Measurements from ENCODE around the gene VEZT.

VEZT gene

DNA sequence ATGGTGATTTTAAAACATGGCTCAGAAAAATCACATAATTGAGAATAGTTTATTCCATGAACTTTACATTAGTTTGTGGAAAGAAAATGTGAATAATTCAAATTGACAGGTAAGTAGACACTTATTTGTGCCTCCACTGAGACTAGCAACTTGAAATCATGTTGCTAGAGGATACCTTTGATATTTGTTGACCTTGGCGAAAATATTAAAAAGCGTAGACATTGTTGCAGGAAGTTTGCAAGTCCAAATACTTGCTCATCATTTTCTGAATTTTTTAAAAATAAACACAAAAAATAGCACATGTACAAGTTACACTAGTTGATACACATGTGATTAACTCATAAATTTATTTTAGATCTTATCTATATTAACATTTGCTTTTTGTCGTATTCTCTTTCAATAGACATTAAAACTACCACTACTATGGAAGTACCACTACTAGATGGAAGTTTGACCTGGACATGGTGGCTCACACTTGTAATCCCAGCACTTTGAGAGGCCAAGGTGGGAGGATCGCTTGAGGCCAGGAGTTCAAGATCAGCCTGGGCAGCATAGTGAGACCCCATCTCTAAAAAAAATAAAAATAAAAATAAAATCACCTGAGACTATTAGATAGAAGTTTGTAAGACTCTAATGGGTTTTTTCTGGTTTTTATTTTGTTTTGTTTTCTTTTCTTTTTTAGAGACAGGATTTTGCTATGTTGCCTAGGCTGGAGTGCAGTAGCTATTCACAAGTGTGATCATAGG is 24.3 kb downstream of the VEZT start:
- no peak for TF ChIP-seq POLR2A (IDR thresholded peaks at IDR 0.05; ENCODE audit: low read length)
- no peak for TF ChIP-seq GATA1 (IDR thresholded peaks at IDR 0.05; ENCODE audit: low read depth, low read length)
- DNase-seq = no peak

DNA sequence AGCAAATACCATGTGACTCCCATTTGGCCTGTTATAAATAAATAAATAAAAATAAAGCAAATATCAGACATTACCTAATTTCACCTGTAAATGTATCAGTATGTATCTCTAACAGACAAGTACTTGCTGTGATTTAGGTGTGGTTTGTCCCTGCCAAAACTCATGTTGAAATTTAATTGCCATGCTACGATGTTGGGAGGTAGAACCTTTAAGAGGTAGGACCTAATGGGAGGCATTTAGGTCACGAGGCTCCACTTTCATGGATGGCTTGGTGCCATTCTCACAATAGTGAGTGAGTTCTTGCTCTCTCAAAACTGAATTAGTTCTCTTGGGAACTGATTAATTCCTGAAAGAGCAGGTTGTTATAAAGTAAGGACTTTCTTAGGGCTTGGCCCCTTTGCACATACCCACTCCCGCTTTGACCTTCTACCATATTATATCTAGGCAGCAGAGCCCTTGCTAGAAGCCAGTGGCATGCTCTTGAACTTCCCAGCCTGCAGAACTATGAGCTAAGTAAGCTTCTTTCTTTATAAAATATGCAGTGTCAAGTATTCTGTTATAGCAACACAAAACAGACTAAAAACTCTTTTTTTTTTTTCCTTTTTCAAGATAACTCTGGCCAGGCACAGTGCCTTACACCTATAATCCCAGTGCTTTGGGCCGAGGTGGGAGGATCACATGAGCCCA is 26.0 kb downstream of the VEZT start:
- DNase-seq = no peak

DNA sequence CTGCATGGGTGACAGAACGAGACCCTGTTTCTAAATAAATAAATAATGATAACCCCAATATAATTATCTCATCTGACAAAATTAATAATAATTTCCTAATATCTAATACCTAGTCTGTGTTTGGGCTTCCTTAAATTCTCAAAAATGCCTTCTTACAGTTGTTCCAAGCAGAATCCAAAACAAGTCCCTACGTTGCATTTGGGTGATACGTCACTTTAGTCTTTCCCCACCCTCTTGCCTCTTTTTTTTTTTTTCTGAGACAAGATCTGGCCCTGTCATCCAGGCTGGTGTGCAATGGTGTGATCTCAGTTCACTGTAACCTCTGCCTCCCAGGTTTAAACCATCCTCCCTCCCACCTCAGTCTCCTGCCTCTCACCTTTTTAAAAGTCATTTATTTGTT is 26.7 kb downstream of the VEZT start:
- DNase-seq = peak; percentile 80 to 86
- TF ChIP-seq GATA1 (IDR thresholded peaks at IDR 0.05; ENCODE audit: low read depth, low read length) = no peak
- no peak for TF ChIP-seq POLR2A (IDR thresholded peaks at IDR 0.05; ENCODE audit: low read length)

More for the DNA sequence above, 26.0 kb downstream of the VEZT start:
- TF ChIP-seq POLR2A (IDR thresholded peaks at IDR 0.05; ENCODE audit: low read length) = no peak
- no peak for TF ChIP-seq GATA1 (IDR thresholded peaks at IDR 0.05; ENCODE audit: low read depth, low read length)

DNA sequence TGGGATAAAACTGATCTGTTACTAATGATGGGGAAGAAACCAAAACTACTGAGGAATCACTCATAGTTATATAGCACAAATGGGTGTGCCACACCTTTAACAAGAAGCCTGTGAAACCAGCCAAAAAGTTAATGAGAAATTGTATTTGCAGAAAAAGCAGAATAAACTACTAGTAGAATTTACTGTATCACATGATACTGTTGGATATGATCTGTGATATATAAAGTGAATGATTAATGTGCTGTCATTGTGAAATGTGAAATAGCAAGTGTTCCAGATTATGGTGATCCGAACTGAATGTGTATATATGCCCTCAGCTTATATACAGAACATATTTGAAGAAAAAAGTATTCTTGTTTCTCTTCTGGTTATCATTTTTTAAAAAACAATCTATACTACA is 30.5 kb downstream of the VEZT start:
- DNase-seq = no peak
- TF ChIP-seq GATA1 (IDR thresholded peaks at IDR 0.05; ENCODE audit: low read depth, low read length) (no peak), POLR2A (IDR thresholded peaks at IDR 0.05; ENCODE audit: low read length) (no peak)

DNA sequence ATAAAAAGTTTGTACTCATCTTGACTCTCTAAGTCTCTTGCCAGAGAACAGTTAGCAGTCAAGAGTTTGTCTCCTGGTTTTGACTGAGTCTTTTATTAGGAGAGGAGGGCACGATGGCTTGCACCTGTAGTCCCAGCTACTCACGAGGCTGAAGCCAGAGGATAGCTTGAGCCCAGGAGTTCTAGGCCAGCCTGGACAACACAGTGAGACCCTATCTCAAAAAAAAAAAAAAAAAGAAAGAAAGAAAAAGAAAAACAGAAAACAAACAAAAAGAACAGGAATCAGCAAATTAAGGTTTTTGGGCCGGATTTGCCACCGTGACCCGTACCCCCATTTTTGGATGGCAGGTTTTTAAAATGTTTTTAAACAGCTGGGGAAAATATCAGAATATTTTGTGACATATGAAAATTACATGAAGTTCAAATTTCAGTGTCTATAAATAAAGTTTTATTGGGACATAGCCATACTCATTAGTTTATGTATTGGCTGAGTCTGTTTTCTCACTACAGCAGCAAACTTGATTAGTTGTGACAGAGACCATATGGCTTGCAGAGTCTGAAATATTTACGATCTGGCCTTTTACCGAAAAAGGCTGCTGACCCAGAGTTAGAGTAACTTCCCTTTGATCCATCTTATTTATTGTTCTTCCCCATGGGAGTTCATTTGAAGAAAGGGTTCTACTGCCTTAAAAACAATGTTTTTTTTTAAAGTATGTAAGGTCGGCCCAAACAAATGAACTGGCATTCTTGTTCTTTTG is 31.2 kb downstream of the VEZT start:
- DNase-seq = no peak
- TF ChIP-seq POLR2A (IDR thresholded peaks at IDR 0.05; ENCODE audit: low read length) (no peak), GATA1 (IDR thresholded peaks at IDR 0.05; ENCODE audit: low read depth, low read length) (no peak)

DNA sequence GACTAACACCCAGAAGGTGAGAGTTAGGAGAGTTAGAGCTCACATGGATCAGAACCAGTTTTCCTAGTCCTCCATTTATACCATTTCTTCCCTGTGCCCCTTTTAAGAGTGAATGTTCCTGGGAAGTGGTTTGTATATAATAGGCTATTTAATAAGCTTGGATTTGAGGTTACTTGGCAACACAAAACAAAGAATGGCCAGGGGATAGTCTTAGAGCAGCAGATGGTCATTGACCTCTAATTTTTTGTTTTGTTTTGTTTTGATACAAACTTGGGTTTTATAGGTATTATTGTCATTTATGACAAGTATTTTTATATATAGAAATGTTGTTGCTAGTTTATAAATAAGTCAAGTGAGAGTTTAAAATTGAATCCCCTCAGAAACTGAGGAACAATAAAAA is 35.8 kb downstream of the VEZT start:
- no peak for DNase-seq
- TF ChIP-seq POLR2A (IDR thresholded peaks at IDR 0.05; ENCODE audit: low read length) = no peak
- TF ChIP-seq GATA1 (IDR thresholded peaks at IDR 0.05; ENCODE audit: low read depth, low read length) = no peak

DNA sequence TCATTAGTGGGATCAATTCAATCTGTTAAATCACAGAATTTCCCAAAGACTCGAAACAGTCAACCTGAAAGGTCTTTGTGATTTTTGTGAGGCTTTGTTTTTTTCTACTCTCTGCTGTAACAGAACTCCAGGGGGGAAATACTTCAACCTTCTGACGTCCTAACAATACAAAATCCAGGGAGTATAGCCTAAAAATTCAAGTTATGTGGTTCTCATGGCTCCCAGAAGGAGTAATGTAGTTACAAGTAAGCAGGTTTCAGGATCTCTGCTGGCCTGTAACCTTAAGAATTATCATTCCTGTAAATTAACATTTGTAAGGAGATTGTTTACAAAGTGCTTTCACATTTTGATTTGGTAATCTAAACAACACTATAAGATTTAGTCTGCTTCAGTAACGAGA is 39.9 kb downstream of the VEZT start:
- DNase-seq = no peak
- TF ChIP-seq GATA1 (IDR thresholded peaks at IDR 0.05; ENCODE audit: low read depth, low read length) (no peak), POLR2A (IDR thresholded peaks at IDR 0.05; ENCODE audit: low read length) (no peak)

DNA sequence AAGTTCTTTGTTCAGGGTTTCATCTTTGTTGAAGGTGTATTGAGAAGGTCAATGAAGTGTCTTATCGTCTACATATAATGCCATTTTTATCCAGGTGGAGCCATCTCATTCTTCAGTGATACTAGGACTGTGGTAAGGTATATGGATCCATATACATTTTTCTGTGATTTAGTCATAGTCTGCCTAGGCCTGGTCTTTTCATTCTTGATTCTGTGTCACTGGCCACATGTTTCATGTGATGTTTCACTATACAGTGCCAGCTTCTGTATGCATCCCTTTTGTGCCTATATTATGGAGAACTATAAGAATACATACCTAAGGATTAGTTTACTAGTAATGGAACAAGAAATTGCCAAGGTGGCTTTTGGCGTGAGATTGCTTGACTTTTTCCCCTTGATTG is 40.5 kb downstream of the VEZT start:
- TF ChIP-seq GATA1 (IDR thresholded peaks at IDR 0.05; ENCODE audit: low read depth, low read length) (no peak), POLR2A (IDR thresholded peaks at IDR 0.05; ENCODE audit: low read length) (no peak)
- DNase-seq = no peak

DNA sequence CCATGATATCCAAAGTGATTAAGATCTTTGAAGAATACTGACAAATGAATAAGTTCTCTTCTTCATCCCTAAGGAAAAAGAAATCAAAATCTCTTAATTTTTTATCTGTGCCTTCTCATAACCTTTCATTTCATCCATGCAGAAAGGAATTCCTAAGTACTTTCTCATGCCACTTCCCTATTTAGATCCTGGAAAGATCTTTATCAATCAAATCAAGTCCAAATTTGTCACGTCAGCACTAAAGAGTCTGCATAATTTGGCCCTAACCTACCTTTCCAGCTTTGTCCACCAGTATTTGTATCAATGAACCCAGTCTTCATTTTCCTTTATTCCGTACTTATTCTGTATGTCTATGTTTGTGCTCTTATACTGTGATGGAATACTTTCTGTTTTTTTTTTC is 41.2 kb downstream of the VEZT start:
- no peak for DNase-seq
- TF ChIP-seq GATA1 (IDR thresholded peaks at IDR 0.05; ENCODE audit: low read depth, low read length) (no peak), POLR2A (IDR thresholded peaks at IDR 0.05; ENCODE audit: low read length) (no peak)

DNA sequence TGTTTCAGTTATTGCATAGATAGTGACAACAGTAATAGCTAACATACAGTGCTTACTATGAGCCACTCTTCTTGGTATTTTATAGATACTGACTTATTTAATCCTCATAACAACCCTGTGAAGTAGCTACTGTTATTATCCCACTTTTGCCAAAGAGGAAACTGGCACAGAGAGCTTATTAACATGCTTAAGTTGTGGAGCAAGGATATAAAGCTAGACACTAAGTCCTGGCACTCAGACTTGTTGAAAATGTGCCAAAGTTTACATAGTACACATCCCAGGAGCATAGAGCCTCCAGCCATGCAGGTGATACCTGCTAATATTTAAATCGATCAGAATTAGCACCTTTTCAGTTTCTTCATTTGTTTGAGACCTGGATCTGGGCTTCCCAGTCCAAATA is 41.8 kb downstream of the VEZT start:
- DNase-seq = no peak
- TF ChIP-seq GATA1 (IDR thresholded peaks at IDR 0.05; ENCODE audit: low read depth, low read length) = no peak
- TF ChIP-seq POLR2A (IDR thresholded peaks at IDR 0.05; ENCODE audit: low read length) = no peak

DNA sequence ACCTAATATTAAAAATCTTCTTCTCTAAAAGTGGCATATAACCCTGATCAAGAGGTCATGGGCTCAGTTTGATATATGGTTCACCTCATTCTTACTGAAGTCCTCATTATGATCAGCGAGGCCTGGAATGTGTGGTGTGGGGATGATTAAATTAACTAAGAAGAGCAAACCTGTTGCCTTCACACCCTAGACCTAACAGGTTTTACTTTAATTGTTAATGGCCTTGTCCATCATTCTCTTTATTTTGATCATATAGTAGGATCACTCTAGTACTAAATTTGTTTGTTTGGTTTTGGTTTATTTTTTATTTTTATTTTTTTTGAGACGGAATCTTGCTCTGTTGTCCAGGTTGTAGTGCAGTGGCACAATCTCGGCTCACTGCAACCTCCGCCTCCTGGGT is 43.5 kb downstream of the VEZT start:
- TF ChIP-seq GATA1 (IDR thresholded peaks at IDR 0.05; ENCODE audit: low read depth, low read length) = no peak
- TF ChIP-seq POLR2A (IDR thresholded peaks at IDR 0.05; ENCODE audit: low read length) = no peak
- DNase-seq = no peak

DNA sequence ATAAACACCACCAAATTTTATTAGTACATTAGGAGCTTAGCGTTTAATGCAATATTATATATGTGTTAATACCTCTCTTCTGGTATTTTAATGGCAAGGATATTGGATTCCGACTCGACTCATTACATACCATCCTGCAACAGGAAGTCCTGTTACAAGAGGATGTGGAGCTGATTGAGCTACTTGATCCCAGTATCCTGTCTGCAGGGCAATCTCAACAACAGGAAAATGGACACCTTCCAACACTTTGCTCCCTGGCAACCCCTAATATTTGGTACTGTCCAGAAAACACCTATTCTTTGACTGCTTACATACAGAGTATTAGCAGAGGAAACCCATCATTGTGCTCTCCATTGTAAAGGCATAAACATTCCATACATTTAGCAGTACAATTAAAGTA is 45.2 kb downstream of the VEZT start:
- no peak for DNase-seq
- TF ChIP-seq GATA1 (IDR thresholded peaks at IDR 0.05; ENCODE audit: low read depth, low read length) (no peak), POLR2A (IDR thresholded peaks at IDR 0.05; ENCODE audit: low read length) (no peak)

DNA sequence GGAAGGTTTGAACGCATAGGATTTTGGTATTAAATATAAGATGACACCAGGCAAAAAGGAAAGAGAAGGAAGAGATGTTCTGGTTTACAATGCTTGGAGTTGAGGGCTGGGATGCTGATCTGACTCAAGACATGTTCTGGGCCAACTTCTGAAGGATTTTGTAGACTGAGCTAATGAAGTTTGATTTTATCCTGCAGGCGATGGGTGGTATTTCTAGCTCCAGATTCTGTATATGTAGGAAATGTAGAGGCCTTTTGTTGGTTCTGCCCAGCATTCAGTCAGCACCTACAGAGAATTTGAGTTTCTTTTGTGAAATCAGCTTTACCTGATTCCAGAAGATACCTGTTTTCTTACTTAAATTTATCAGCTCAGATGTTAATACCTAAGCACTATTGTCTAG is 48.2 kb downstream of the VEZT start:
- no peak for DNase-seq
- TF ChIP-seq GATA1 (IDR thresholded peaks at IDR 0.05; ENCODE audit: low read depth, low read length) (no peak), POLR2A (IDR thresholded peaks at IDR 0.05; ENCODE audit: low read length) (no peak)

DNA sequence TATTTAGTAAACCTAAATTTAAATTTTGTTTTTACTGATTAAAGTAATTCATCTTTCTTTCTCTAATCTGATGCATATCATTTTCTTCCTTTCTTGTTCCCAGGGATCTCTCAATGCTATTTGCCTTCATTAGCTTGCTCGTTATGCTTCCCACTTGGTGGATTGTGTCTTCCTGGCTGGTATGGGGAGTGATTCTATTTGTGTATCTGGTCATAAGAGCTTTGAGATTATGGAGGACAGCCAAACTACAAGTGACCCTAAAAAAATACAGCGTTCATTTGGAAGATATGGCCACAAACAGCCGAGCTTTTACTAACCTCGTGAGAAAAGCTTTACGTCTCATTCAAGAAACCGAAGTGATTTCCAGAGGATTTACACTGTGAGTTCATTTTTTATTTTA is 48.6 kb downstream of the VEZT start:
- TF ChIP-seq POLR2A (IDR thresholded peaks at IDR 0.05; ENCODE audit: low read length) (no peak), GATA1 (IDR thresholded peaks at IDR 0.05; ENCODE audit: low read depth, low read length) (no peak)
- no peak for DNase-seq
